ENCODE data around the gene ARFGEF3. TPM values are rescaled to one million over a fixed set of nuclear protein-coding genes. Genes with fewer than 3 reads are reported as not detected.

ARFGEF3 gene
- total RNA-seq, 1 donor from 2014 or later, result 1.9 TPM

DNA sequence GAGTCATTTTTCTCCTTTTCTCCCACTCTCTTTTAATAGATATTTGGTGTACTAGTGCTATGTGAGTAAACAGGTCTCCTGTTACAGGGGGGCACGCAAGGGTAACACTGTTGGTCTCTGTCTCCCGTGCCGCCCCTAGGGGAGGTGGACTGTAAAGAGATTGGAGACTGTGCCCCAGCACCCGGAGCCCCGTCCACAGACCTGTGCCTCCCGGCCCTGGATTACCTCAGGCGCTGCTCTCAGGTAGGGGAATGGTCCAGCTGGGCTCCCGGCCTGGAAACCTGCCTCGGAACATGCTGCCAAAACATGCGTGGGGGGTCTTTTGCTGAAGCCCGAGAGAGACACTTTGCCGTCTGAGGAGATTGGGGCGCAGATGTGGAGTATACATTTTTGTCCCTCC, 149.5 kb downstream of the ARFGEF3 start:
- Mint-ChIP-seq H3K36me3 (ENCODE audit: low read depth, unreplicated experiment) (no peaks in the 10 kb centered on the region), H3K4me3 (ENCODE audit: unreplicated experiment) (no peak overlapping the region), H3K9me3 (ENCODE audit: unreplicated experiment) (no peaks in the 10 kb centered on the region)

GRCh38 chr6:138318741-138319375, 157.1 kb downstream of the ARFGEF3 start:
- Histone ChIP-seq H3K79me2 (ENCODE audit: insufficient read depth, low read length) (no peaks in the 10 kb centered on the region), H3K4me3 (ENCODE audit: insufficient read depth, low read depth, low read length) (no peak overlapping the region), H3K9me3 (ENCODE audit: insufficient read depth, low read depth, low read length) (no peaks in the 10 kb centered on the region), H3K4me1 (ENCODE audit: insufficient read depth, low read length) (no peaks in the 10 kb centered on the region), H2AFZ (ENCODE audit: low read depth, low read length) (no peak overlapping the region), H3K9ac (ENCODE audit: low read length) (no peak overlapping the region), H4K20me1 (ENCODE audit: insufficient read depth, low read length) (no peaks in the 10 kb centered on the region), H3K4me2 (ENCODE audit: low read length) (no peak overlapping the region), H3K36me3 (ENCODE audit: insufficient read depth, low read length) (no peaks in the 10 kb centered on the region), H3K27me3 (ENCODE audit: insufficient read depth, low read length) (no peaks in the 10 kb centered on the region), H3K27ac (ENCODE audit: low read depth, low read length) (no peak overlapping the region)
- TF ChIP-seq, protein P1, sequence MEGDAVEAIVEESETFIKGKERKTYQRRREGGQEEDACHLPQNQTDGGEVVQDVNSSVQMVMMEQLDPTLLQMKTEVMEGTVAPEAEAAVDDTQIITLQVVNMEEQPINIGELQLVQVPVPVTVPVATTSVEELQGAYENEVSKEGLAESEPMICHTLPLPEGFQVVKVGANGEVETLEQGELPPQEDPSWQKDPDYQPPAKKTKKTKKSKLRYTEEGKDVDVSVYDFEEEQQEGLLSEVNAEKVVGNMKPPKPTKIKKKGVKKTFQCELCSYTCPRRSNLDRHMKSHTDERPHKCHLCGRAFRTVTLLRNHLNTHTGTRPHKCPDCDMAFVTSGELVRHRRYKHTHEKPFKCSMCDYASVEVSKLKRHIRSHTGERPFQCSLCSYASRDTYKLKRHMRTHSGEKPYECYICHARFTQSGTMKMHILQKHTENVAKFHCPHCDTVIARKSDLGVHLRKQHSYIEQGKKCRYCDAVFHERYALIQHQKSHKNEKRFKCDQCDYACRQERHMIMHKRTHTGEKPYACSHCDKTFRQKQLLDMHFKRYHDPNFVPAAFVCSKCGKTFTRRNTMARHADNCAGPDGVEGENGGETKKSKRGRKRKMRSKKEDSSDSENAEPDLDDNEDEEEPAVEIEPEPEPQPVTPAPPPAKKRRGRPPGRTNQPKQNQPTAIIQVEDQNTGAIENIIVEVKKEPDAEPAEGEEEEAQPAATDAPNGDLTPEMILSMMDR (IDR thresholded peaks at IDR 0.05; ENCODE audit: insufficient read depth, low read depth, low read length), result no peak
- TF ChIP-seq EZH2 (IDR thresholded peaks at IDR 0.05; ENCODE audit: insufficient read depth, low read length), result no peak
- Mint-ChIP-seq H3K27ac (ENCODE audit: unreplicated experiment) (no peak overlapping the region), H3K4me1 (ENCODE audit: low read depth, unreplicated experiment) (no peaks in the 10 kb centered on the region), H3K9me3 (ENCODE audit: unreplicated experiment) (peaks cover 1% of the 10 kb centered on the region), H3K27me3 (ENCODE audit: low read depth, unreplicated experiment) (no peaks in the 10 kb centered on the region), H3K4me3 (ENCODE audit: unreplicated experiment) (no peak overlapping the region), H3K36me3 (ENCODE audit: low read depth, unreplicated experiment) (peaks cover 3% of the 10 kb centered on the region)
- FAIRE-seq, result no peak
- no peak for DNase-seq (ENCODE audit: low read depth)

More for the DNA sequence above, 149.5 kb downstream of the ARFGEF3 start:
- H3K4me1 ChIP-seq (ENCODE audit: insufficient read depth, low read length), result no peaks in the 10 kb centered on the region
- FAIRE-seq (no peak), DNase-seq (ENCODE audit: low read depth) (no peak)
- H3K27me3 Mint-ChIP-seq (ENCODE audit: low read depth, unreplicated experiment), result no peaks in the 10 kb centered on the region
- no peak overlapping the region for H3K9ac ChIP-seq (ENCODE audit: low read length)
- no peak overlapping the region for H3K27ac Mint-ChIP-seq (ENCODE audit: unreplicated experiment)
- no peaks in the 10 kb centered on the region for H3K9me3 ChIP-seq (ENCODE audit: insufficient read depth, low read depth, low read length)
- no peaks in the 10 kb centered on the region for H3K79me2 ChIP-seq (ENCODE audit: insufficient read depth, low read length)
- TF ChIP-seq, protein P1 (IDR thresholded peaks at IDR 0.05; ENCODE audit: insufficient read depth, low read depth, low read length), result no peak
- no peak for TF ChIP-seq EZH2 (IDR thresholded peaks at IDR 0.05; ENCODE audit: insufficient read depth, low read length)
- no peak overlapping the region for H3K27ac ChIP-seq (ENCODE audit: low read depth, low read length)
- H3K4me1 Mint-ChIP-seq (ENCODE audit: low read depth, unreplicated experiment), result no peaks in the 10 kb centered on the region
- H4K20me1 ChIP-seq (ENCODE audit: insufficient read depth, low read length), result no peaks in the 10 kb centered on the region
- no peaks in the 10 kb centered on the region for H3K27me3 ChIP-seq (ENCODE audit: insufficient read depth, low read length)
- no peak overlapping the region for H3K4me3 ChIP-seq (ENCODE audit: insufficient read depth, low read depth, low read length)
- no peak overlapping the region for H3K4me2 ChIP-seq (ENCODE audit: low read length)
- H3K36me3 ChIP-seq (ENCODE audit: insufficient read depth, low read length), result no peaks in the 10 kb centered on the region
- H2AFZ ChIP-seq (ENCODE audit: low read depth, low read length), result no peak overlapping the region

DNA sequence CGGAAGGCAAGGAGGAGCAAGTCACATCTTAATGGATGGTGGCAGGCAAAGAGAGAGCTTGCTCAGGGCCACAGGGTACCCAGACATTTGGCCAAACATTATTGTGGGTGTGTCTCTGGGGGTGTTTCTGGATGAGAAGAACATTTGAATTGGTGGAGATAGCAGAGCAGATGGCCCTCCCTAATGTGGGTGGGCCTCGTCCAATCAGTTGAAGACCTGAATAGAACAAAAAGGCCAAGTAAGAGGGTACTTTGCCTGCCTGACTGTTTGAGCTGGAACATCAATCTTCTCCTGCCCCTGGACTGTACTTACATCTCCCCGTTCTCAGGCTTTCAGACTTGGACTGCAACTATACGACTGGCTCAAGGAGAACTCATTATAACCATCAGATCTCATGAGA, 160.2 kb downstream of the ARFGEF3 start:
- Histone ChIP-seq H3K4me2 (ENCODE audit: low read length) (no peak overlapping the region), H3K27me3 (ENCODE audit: insufficient read depth, low read length) (no peaks in the 10 kb centered on the region), H3K9ac (ENCODE audit: low read length) (no peak overlapping the region), H3K27ac (ENCODE audit: low read depth, low read length) (no peak overlapping the region), H3K9me3 (ENCODE audit: insufficient read depth, low read depth, low read length) (no peaks in the 10 kb centered on the region), H2AFZ (ENCODE audit: low read depth, low read length) (no peak overlapping the region), H4K20me1 (ENCODE audit: insufficient read depth, low read length) (no peaks in the 10 kb centered on the region), H3K36me3 (ENCODE audit: insufficient read depth, low read length) (no peaks in the 10 kb centered on the region), H3K79me2 (ENCODE audit: insufficient read depth, low read length) (no peaks in the 10 kb centered on the region), H3K4me1 (ENCODE audit: insufficient read depth, low read length) (no peaks in the 10 kb centered on the region), H3K4me3 (ENCODE audit: insufficient read depth, low read depth, low read length) (no peak overlapping the region)
- H3K27me3 Mint-ChIP-seq (ENCODE audit: low read depth, unreplicated experiment), result no peaks in the 10 kb centered on the region
- H3K9me3 Mint-ChIP-seq (ENCODE audit: unreplicated experiment), result peaks cover 1% of the 10 kb centered on the region
- TF ChIP-seq EZH2 (IDR thresholded peaks at IDR 0.05; ENCODE audit: insufficient read depth, low read length), result no peak
- TF ChIP-seq, protein P1 (IDR thresholded peaks at IDR 0.05; ENCODE audit: insufficient read depth, low read depth, low read length), result no peak
- H3K4me1 Mint-ChIP-seq (ENCODE audit: low read depth, unreplicated experiment), result no peaks in the 10 kb centered on the region
- no peak overlapping the region for H3K4me3 Mint-ChIP-seq (ENCODE audit: unreplicated experiment)
- peaks cover 3% of the 10 kb centered on the region for H3K36me3 Mint-ChIP-seq (ENCODE audit: low read depth, unreplicated experiment)
- FAIRE-seq (no peak), DNase-seq (ENCODE audit: low read depth) (no peak)
- no peak overlapping the region for H3K27ac Mint-ChIP-seq (ENCODE audit: unreplicated experiment)

All from astrocyte (in vitro differentiated cells and primary cell).